HEK293 (cell line): ENCODE results near the gene SLC16A11.

Source experiments
- EGR2 ChIP-seq: fragments of 450-650 bp; formaldehyde crosslinking; IDR thresholded peaks from 2 replicates; pipeline ENCODE4 v1.5.1; 2016; ENCODE audit warnings: low read depth, missing biosample characterization, missing genetic modification characterization
- GLI4 ChIP-seq: fragments of 450-650 bp; formaldehyde crosslinking; IDR thresholded peaks from 2 replicates; pipeline ENCODE4 v1.5.1; 2016; ENCODE audit warnings: missing biosample characterization, missing genetic modification characterization
- KLF17 ChIP-seq: fragments of 450-650 bp; formaldehyde crosslinking; IDR thresholded peaks from 2 replicates; pipeline ENCODE4 v1.5.1; 2016; ENCODE audit warnings: missing biosample characterization, missing genetic modification characterization
- KLF8 ChIP-seq: fragments of 450-650 bp; formaldehyde crosslinking; IDR thresholded peaks from 2 replicates; pipeline ENCODE4 v1.5.1; 2016; ENCODE audit warnings: missing biosample characterization, missing genetic modification characterization
- KLF9 ChIP-seq: fragments of 450-650 bp; formaldehyde crosslinking; IDR thresholded peaks from 2 replicates; pipeline ENCODE4 v1.5.1; 2016; ENCODE audit warnings: missing biosample characterization, missing genetic modification characterization, low read depth
- SETDB1 ChIP-seq: IDR thresholded peaks from one replicate; pipeline ENCODE4 v1.6.1; 2017; ENCODE audit warnings: mild to moderate bottlenecking, low read length, moderate library complexity, mixed read lengths; ENCODE audit not compliant: insufficient read length
- SP2 ChIP-seq: fragments of 450-650 bp; formaldehyde crosslinking; IDR thresholded peaks from 2 replicates; pipeline ENCODE4 v1.5.1; 2016; ENCODE audit warnings: missing biosample characterization, missing genetic modification characterization
- ZBTB1 ChIP-seq: fragments of 450-650 bp; formaldehyde crosslinking; IDR thresholded peaks from 2 replicates; pipeline ENCODE4 v1.5.1; 2016; ENCODE audit warnings: missing biosample characterization, missing genetic modification characterization
- ZBTB10 ChIP-seq: fragments of 450-650 bp; formaldehyde crosslinking; IDR thresholded peaks from 2 replicates; pipeline ENCODE4 v1.5.1; 2016; ENCODE audit warnings: missing biosample characterization, missing genetic modification characterization
- ZBTB20 ChIP-seq: fragments of 450-650 bp; formaldehyde crosslinking; IDR thresholded peaks from 2 replicates; pipeline ENCODE4 v1.5.1; 2016; ENCODE audit warnings: missing biosample characterization, missing genetic modification characterization
- ZFP69B ChIP-seq: fragments of 450-650 bp; formaldehyde crosslinking; IDR thresholded peaks from 2 replicates; pipeline ENCODE4 v1.5.1; 2016; ENCODE audit warnings: missing biosample characterization, missing genetic modification characterization
- ZNF155 ChIP-seq: fragments of 450-650 bp; formaldehyde crosslinking; IDR thresholded peaks from 2 replicates; pipeline ENCODE4 v1.5.1; 2016; ENCODE audit warnings: missing biosample characterization, missing genetic modification characterization
- ZNF18 ChIP-seq: fragments of 450-650 bp; formaldehyde crosslinking; IDR thresholded peaks from 2 replicates; pipeline ENCODE4 v1.5.1; 2016; ENCODE audit warnings: missing biosample characterization, missing genetic modification characterization
- ZNF302 ChIP-seq: fragments of 450-650 bp; formaldehyde crosslinking; IDR thresholded peaks from 2 replicates; pipeline ENCODE4 v1.5.1; 2016; ENCODE audit warnings: missing biosample characterization, missing genetic modification characterization, low read depth
- ZNF311 ChIP-seq: fragments of 450-650 bp; formaldehyde crosslinking; IDR thresholded peaks from 2 replicates; pipeline ENCODE4 v1.5.1; 2017; ENCODE audit warnings: missing biosample characterization, missing genetic modification characterization, borderline replicate concordance
- ZNF391 ChIP-seq: fragments of 450-650 bp; formaldehyde crosslinking; IDR thresholded peaks from 2 replicates; pipeline ENCODE4 v1.5.1; 2016; ENCODE audit warnings: low read depth, missing biosample characterization, missing genetic modification characterization, borderline replicate concordance
- ZNF426 ChIP-seq: fragments of 450-650 bp; formaldehyde crosslinking; IDR thresholded peaks from 2 replicates; pipeline ENCODE4 v1.5.1; 2017; ENCODE audit warnings: missing biosample characterization, missing genetic modification characterization, mild to moderate bottlenecking, inconsistent platforms, moderate library complexity
- ZNF544 ChIP-seq: fragments of 450-650 bp; formaldehyde crosslinking; IDR thresholded peaks from 2 replicates; pipeline ENCODE4 v1.5.0; 2017; ENCODE audit warnings: missing biosample characterization, missing genetic modification characterization
- ZNF561 ChIP-seq: fragments of 450-650 bp; IDR thresholded peaks from 2 replicates; pipeline ENCODE4 v1.5.1; 2018; ENCODE audit warnings: missing biosample characterization, missing genetic modification characterization, borderline replicate concordance
- ZNF571 ChIP-seq: fragments of 450-650 bp; formaldehyde crosslinking; IDR thresholded peaks from 2 replicates; pipeline ENCODE4 v1.5.0; 2017; ENCODE audit warnings: missing biosample characterization, missing genetic modification characterization
- ZNF585B ChIP-seq: fragments of 450-650 bp; formaldehyde crosslinking; IDR thresholded peaks from 2 replicates; pipeline ENCODE4 v1.5.1; 2016; ENCODE audit warnings: missing biosample characterization, missing genetic modification characterization
- ZNF624 ChIP-seq: fragments of 450-650 bp; formaldehyde crosslinking; IDR thresholded peaks from 2 replicates; pipeline ENCODE4 v1.5.1; 2017; ENCODE audit warnings: missing biosample characterization, missing genetic modification characterization
- ZNF629 ChIP-seq: fragments of 450-650 bp; formaldehyde crosslinking; IDR thresholded peaks from 2 replicates; pipeline ENCODE4 v1.5.1; 2017; ENCODE audit warnings: missing biosample characterization, missing genetic modification characterization
- ZNF660 ChIP-seq: fragments of 450-650 bp; IDR thresholded peaks from 2 replicates; pipeline ENCODE4 v1.5.1; 2018; ENCODE audit warnings: missing biosample characterization, mild to moderate bottlenecking, missing genetic modification characterization
- ZNF701 ChIP-seq: fragments of 450-650 bp; formaldehyde crosslinking; IDR thresholded peaks from 2 replicates; pipeline ENCODE4 v1.5.1; 2016; ENCODE audit warnings: missing biosample characterization, missing genetic modification characterization
- ZNF777 ChIP-seq: fragments of 450-650 bp; formaldehyde crosslinking; IDR thresholded peaks from 2 replicates; pipeline ENCODE4 v1.5.1; 2017; ENCODE audit warnings: missing biosample characterization, missing genetic modification characterization, borderline replicate concordance
- ZNF785 ChIP-seq: fragments of 450-650 bp; formaldehyde crosslinking; IDR thresholded peaks from 2 replicates; pipeline ENCODE4 v1.5.1; 2016; ENCODE audit warnings: missing biosample characterization, missing genetic modification characterization
- ZXDB ChIP-seq: fragments of 450-650 bp; formaldehyde crosslinking; IDR thresholded peaks from 2 replicates; pipeline ENCODE4 v1.5.1; 2016; ENCODE audit warnings: missing biosample characterization, missing genetic modification characterization
- TF ChIP-seq, protein P1 (sequence below): fragments of 450-650 bp; IDR thresholded peaks from 2 replicates; pipeline ENCODE4 v1.5.1; 2018; ENCODE audit warnings: missing biosample characterization, mild to moderate bottlenecking, missing genetic modification characterization
- TF ChIP-seq, protein P2 (sequence below): fragments of 450-650 bp; formaldehyde crosslinking; IDR thresholded peaks from 2 replicates; pipeline ENCODE4 v1.5.1; 2016; ENCODE audit warnings: missing biosample characterization, missing genetic modification characterization

SLC16A11 gene

DNA sequence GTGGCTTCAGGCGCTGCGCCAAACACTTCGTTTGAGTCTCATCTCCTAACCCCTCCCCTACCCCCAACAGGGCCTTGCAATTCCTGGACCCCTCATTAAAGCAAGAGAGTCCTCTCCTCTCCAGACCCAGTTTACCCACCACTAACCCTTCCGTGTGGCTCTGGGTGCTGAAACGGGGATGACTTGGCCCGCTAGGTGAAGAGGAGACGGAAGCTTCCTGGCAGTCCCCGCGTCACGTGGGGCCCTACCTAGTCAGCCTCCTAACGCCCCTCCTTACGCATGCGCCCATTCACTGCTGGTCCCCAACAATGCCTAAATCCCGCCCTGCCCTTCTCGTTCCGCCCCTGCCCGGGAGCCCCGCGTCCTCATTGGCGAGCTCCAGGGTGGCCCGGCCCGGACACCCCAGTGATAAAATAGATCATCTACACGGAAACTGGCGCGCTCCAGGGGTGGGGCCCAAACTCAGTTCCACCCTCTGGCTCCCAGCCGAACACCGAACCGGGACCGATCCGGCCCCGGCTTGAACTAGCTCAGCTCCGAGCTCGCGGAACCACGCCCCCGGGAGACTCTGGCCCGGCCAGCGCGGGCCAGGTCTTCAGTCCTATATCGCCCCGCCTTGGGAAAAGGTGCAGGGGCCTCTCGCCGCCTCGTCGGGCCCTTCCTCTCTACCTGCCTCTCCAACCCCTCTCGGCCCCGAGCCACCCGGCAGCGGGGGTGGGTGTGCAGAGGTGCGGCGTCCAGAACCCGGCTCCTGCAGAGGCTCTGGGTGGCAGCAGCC, 8.1 kb downstream of the SLC16A11 start, which contains the start of gene SLC16A13 (continued):
- TF ChIP-seq ZFP69B (tag by site-specific recombination) (peak; percentile 85; the same call in 1 of the 2 replicates), ZNF571 (tag by site-specific recombination) (no peak), ZNF585B (tag by site-specific recombination) (no peak), ZNF155 (tag by site-specific recombination) (no peak), SP2 (tag by site-specific recombination) (peak; percentile 99), ZBTB1 (tag by site-specific recombination) (no peak), ZNF624 (tag by site-specific recombination) (no peak), ZNF777 (tag by site-specific recombination) (peak; percentile 46; the same call in 1 of the 2 replicates), ZNF629 (tag by site-specific recombination) (no peak), ZNF302 (tag by site-specific recombination) (no peak), KLF9 (tag by site-specific recombination) (peak; percentile 88), ZNF391 (tag by site-specific recombination) (0 out of 2 replicates have a peak, but pooled peaks have one; percentile 54), ZBTB20 (tag by site-specific recombination) (peak; percentile 88), ZNF18 (tag by site-specific recombination) (no peak), GLI4 (tag by site-specific recombination) (no peak), ZNF544 (no peak), KLF17 (tag by site-specific recombination) (peak; percentile 26; the same call in 1 of the 2 replicates), ZNF660 (peak; percentile 29; the same call in 1 of the 2 replicates), KLF8 (tag by site-specific recombination) (peak; percentile 81; the same call in 1 of the 2 replicates), EGR2 (tag by site-specific recombination) (peak; percentile 12; the same call in 1 of the 2 replicates), ZNF311 (no peak), ZXDB (tag by site-specific recombination) (peak; percentile 84; the same call in 1 of the 2 replicates), ZNF561 (peak; percentile 43; the same call in 1 of the 2 replicates), ZNF426 (tag by site-specific recombination) (no peak), ZNF785 (tag by site-specific recombination) (no peak), ZNF701 (no peak), SETDB1 (no peak), ZBTB10 (tag by site-specific recombination) (peak; percentile 76)
- TF ChIP-seq, protein P1, sequence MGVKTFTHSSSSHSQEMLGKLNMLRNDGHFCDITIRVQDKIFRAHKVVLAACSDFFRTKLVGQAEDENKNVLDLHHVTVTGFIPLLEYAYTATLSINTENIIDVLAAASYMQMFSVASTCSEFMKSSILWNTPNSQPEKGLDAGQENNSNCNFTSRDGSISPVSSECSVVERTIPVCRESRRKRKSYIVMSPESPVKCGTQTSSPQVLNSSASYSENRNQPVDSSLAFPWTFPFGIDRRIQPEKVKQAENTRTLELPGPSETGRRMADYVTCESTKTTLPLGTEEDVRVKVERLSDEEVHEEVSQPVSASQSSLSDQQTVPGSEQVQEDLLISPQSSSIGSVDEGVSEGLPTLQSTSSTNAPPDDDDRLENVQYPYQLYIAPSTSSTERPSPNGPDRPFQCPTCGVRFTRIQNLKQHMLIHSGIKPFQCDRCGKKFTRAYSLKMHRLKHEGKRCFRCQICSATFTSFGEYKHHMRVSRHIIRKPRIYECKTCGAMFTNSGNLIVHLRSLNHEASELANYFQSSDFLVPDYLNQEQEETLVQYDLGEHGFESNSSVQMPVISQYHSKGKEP (tag by site-specific recombination): 0 out of 2 replicates have a peak, but pooled peaks have one; percentile 16
- TF ChIP-seq, protein P2, sequence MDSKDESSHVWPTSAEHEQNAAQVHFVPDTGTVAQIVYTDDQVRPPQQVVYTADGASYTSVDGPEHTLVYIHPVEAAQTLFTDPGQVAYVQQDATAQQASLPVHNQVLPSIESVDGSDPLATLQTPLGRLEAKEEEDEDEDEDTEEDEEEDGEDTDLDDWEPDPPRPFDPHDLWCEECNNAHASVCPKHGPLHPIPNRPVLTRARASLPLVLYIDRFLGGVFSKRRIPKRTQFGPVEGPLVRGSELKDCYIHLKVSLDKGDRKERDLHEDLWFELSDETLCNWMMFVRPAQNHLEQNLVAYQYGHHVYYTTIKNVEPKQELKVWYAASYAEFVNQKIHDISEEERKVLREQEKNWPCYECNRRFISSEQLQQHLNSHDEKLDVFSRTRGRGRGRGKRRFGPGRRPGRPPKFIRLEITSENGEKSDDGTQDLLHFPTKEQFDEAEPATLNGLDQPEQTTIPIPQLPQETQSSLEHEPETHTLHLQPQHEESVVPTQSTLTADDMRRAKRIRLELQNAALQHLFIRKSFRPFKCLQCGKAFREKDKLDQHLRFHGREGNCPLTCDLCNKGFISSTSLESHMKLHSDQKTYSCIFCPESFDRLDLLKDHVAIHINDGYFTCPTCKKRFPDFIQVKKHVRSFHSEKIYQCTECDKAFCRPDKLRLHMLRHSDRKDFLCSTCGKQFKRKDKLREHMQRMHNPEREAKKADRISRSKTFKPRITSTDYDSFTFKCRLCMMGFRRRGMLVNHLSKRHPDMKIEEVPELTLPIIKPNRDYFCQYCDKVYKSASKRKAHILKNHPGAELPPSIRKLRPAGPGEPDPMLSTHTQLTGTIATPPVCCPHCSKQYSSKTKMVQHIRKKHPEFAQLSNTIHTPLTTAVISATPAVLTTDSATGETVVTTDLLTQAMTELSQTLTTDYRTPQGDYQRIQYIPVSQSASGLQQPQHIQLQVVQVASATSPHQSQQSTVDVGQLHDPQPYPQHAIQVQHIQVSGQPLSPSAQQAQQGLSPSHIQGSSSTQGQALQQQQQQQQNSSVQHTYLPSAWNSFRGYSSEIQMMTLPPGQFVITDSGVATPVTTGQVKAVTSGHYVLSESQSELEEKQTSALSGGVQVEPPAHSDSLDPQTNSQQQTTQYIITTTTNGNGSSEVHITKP (tag by site-specific recombination): peak; percentile 51; the same call in 1 of the 2 replicates
